HG02610 (cell line): ENCODE measurements around the gene SYNPO2L.

Experiments
- ATAC-seq: cut with Tn5 transposase; IDR thresholded peaks from one replicate; pipeline ENCODE4 v1.9.1; 2021; ENCODE audit warnings: mild to moderate bottlenecking, moderate library complexity; ENCODE audit not compliant: unreplicated experiment

Gene SYNPO2L

GRCh38 chr10:73650537-73651331 lies 5.1 kb downstream of the SYNPO2L start:
- ATAC-seq, result peak; percentile 57

- ATAC-seq, result no peak
These were observed 5.8 kb downstream of the SYNPO2L start for GRCh38 chr10:73649876-73650536.

- no peak for ATAC-seq
These were observed 6.6 kb downstream of the SYNPO2L start for GRCh38 chr10:73648975-73649829.

GRCh38 chr10:73647875-73648651 lies 7.8 kb downstream of the SYNPO2L start:
- ATAC-seq, result no peak

GRCh38 chr10:73647211-73647874 lies 8.5 kb downstream of the SYNPO2L start:
- ATAC-seq, result no peak

GRCh38 chr10:73646598-73647041 lies 9.2 kb downstream of the SYNPO2L start:
- ATAC-seq, result no peak

- ATAC-seq, result no peak
These were observed 10.6 kb downstream of the SYNPO2L start for GRCh38 chr10:73645251-73645650.

- no peak for ATAC-seq
These were observed 11.1 kb downstream of the SYNPO2L start for GRCh38 chr10:73644767-73645166.

GRCh38 chr10:73644015-73644743 lies 11.7 kb downstream of the SYNPO2L start:
- no peak for ATAC-seq

GRCh38 chr10:73643362-73643761 lies 12.5 kb downstream of the SYNPO2L start:
- ATAC-seq, result no peak

GRCh38 chr10:73641328-73642060 lies 14.3 kb downstream of the SYNPO2L start, which contains the start of gene MYOZ1:
Gene MYOZ1 (minus strand): TSS chr10:73641474. CDS start chr10:73640017, 1,457 bp downstream.
- ATAC-seq, result no peak

GRCh38 chr10:73639286-73639685 lies 16.5 kb downstream of the SYNPO2L start:
- ATAC-seq, result no peak

GRCh38 chr10:73635781-73636180 lies 20.0 kb downstream of the SYNPO2L start:
- ATAC-seq, result no peak

- no peak for ATAC-seq
These were observed 21.4 kb downstream of the SYNPO2L start for GRCh38 chr10:73634421-73634820.

- no peak for ATAC-seq
These were observed 26.7 kb downstream of the SYNPO2L start for GRCh38 chr10:73629165-73629564.

- no peak for ATAC-seq
These were observed 27.4 kb downstream of the SYNPO2L start for GRCh38 chr10:73628405-73628804.

GRCh38 chr10:73627300-73627699 lies 28.5 kb downstream of the SYNPO2L start:
- no peak for ATAC-seq

GRCh38 chr10:73625884-73626752 lies 29.7 kb downstream of the SYNPO2L start:
- ATAC-seq, result peak; percentile 99
